NCI-H345 (cell line): ENCODE data around the gene HOXC11.

ENCODE experiments used
- DNase-seq: peaks from one replicate; lab custom pipeline; 2025; lab: John Stamatoyannopoulos, UW

HOXC11 gene

DNA sequence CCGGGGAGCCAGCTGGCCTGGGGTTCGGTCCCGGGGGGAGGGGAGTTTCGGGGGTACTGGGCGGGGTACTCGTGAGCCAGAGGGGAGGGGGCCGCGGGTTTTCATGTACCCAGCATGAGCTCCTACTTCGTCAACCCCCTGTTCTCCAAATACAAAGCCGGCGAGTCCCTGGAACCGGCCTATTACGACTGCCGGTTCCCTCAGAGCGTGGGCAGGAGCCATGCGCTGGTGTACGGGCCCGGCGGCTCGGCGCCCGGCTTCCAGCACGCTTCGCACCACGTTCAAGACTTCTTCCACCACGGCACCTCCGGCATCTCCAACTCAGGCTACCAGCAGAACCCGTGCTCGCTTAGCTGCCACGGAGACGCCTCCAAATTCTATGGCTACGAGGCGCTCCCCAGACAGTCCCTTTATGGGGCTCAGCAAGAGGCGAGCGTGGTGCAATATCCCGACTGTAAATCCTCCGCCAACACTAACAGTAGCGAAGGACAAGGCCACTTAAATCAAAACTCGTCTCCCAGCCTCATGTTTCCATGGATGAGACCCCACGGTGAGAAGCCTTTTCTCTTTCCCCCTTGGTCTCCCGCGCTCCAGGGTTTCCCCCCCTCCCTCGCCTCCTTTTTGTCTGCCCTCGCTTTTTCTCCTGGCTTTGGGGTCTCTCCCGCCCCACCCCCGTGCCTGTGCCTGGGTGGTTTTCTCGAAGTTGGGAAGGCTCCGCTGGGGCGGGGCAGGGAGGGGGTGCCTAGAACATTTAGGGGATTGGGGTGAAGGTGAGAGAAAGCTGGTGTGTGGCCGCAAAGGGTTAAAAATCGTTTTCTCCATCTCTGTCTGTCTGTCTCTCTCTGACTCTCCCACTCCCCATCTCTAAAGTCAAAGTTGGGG lies 36.5 kb downstream of the HOXC11 start:
- DNase-seq: no peak

GRCh38 chr12:54010053-54010971 lies 37.4 kb downstream of the HOXC11 start:
- no peak for DNase-seq

GRCh38 chr12:54010972-54011664 lies 38.2 kb downstream of the HOXC11 start:
- no peak for DNase-seq

DNA sequence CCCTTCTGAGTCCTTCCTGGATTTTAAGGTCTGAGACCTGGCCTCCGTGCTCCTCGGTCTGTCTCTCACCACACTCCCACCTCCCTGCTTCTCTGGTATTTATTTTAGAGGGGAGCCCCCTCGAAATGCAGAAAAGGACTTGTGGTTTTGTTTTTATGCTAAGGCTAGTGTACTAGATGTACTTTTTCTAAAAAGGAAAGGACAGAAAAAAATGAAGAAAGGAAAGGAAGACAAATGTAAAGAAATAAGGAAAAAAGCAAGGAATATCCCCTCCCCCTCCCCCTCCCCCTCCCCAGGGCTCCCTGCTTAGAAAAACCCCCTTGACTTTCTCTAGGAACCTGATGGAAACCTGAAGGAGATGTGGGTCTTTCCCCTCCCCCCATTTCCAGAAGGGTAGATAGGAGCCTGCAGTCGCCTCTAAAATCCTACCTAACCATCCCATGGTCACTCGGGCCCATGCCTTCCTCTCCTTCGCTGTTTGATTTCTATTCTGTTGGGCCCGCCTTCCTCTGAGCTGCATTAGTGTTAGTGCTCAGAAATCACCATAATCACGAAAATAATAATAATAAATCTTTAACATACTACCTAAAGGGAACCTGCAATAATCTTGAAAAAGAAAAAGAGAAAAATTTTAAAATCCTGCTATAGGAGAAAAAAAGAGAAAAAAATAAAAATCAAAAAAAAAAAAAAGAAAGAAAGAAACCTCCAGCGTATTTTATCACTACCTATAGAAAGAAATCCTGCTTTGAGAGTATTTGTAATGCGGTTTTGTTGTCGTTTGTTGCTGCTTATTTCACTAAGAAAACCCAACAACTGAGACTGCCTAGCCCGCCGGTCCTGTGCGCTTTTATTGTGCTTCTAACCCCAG lies 39.0 kb downstream of the HOXC11 start:
- no peak for DNase-seq

GRCh38 chr12:54012631-54013409 lies 39.9 kb downstream of the HOXC11 start:
- DNase-seq: no peak

DNA sequence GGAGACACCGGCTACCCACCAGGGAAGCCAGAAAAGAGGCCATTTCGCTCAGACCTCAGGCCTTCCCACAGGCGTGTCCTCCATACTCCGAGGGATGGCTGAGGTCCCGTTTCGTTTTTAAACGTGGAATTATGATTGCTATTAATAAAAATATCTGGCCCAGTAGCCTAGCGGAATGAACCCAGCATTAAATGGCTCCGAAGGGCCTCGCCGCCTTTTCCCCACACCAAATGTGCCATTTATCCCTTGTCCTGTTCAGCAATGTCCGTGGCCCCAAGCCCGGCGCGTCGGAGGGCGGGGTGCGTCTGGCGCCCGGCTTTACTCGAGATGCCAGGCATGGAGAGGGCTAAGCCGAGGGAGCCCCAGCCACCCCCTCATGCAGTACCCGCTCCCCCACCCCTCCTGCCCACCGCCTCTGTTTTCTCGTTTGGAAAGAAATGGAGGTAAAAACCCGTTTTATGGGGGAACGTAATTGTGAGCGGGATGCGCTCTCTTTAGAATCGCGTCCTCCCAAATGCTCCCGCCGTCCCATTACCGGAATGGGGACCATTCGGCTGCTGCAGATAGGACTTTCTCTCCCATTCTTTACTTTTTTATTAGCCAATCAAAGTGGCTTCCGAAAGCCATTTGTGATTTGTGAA lies 41.6 kb downstream of the HOXC11 start:
- DNase-seq: no peak

DNA sequence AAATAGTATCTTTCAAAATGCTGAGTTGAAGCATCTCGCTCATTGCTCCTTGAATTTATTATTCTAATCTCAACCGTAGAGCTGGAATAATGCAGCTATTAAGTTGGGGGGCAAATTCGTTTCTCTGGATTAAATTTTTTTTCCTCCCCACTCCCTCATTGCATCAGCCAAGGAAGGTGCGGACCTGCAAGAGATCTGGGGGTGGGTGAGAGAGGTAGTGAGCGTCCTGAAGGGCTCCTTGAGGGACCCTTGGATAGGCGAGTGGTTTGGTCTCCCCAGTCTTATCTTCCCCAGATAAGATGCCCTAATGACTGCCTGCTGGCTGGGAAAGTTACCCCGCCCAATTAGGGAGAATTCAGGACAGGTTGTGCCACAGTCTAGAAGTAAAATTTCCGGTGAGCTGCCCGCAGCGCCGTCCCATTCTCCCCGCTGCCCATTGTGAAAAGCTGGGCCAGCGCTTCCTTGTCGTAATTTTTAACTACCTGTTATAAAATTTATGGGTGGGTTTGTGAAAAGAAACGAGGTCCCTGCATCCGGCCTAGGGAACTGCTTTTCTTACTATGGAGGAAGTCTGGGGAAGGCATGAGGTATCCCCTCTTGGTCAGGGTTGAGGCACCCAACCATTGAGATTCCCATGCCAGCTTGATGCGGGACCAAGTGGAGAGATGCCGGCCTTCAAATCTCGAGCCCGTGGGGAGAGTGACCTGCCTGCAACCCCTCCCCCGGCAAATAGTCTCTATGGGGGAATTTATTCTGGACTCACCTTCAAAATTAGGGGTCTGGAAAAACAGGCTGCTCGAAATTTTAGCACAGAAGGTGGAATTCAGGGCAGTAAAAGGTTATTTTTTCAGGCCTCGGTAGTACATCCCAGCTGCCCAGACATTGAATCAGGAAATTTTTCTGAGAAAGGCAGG lies 42.3 kb downstream of the HOXC11 start:
- no peak for DNase-seq

DNA sequence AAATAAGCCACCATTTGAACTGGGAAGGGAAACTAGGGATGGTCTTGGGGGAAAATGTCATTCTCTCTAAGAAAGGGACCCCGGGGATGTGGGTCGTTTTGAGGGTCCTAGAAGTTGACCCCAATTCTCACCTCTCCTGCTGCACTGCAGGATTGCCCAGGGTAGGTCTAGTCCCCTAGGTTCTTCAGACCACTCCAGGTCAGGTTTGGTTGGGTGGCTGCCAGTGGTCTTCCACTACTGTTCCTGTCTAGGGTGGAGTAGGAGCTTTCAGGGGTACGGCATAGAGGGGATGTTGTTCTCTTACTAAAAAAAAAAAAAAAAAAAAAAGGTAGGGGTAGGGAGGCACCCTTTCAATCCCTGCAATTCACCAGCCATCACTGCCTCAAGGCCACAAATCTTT lies 43.1 kb downstream of the HOXC11 start:
- DNase-seq: no peak

DNA sequence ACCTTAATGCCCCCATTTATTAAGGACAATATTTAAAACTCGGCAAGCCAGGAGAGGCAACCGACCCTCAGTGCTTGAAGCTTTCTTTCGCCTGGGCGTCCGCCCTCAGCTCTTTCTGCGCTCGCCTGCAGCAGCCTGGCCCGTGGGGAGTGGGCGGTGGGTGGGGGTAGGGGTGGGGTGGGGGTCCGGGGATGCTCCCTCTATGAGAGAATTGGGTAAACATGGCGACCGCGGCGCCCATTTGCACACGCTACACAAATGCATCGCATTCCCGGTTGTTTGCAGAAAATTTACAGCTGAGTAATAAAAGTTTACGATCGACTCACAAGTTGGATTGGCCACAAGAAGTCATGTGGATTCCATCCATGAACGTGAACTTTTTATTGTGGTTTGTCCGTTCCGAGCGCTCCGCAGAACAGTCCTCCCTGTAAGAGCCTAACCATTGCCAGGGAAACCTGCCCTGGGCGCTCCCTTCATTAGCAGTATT lies 43.6 kb downstream of the HOXC11 start:
- DNase-seq: no peak

- peak; percentile 45 for DNase-seq
Measured at GRCh38 chr12:54017027-54017788, 44.3 kb downstream of the HOXC11 start.

DNA sequence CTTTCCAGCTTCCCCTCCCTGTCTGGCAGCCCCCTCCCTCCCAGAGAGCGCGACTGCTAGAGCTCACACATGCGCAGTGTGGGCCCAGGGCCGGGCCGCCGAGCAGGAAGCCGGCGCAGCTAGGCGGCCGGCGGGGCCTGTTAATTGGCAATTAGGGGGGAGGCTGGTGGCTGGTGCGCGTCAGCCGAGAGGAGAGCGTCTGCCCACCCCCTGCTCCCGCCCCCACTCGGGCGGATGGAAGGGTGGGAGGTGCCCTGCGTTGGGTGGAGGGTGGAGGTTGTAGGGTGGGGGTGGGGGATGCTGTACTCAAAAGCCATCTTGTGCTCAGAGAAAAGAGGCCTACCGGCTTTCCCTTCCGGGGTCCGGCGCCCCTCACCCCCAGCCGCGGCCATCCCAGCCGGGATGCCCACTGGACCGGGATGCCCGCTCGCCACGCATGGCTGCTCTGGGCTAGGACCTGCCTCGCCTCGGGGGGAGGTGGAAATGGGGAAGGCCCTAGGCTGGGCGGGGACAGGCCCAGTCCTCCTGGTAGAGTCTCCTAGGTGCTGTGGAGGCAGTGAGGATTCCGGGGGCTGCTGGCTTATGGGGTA lies 45.0 kb downstream of the HOXC11 start:
- DNase-seq: peak; percentile 82

- no peak for DNase-seq
Measured at GRCh38 chr12:54018468-54018984, 45.6 kb downstream of the HOXC11 start.

DNA sequence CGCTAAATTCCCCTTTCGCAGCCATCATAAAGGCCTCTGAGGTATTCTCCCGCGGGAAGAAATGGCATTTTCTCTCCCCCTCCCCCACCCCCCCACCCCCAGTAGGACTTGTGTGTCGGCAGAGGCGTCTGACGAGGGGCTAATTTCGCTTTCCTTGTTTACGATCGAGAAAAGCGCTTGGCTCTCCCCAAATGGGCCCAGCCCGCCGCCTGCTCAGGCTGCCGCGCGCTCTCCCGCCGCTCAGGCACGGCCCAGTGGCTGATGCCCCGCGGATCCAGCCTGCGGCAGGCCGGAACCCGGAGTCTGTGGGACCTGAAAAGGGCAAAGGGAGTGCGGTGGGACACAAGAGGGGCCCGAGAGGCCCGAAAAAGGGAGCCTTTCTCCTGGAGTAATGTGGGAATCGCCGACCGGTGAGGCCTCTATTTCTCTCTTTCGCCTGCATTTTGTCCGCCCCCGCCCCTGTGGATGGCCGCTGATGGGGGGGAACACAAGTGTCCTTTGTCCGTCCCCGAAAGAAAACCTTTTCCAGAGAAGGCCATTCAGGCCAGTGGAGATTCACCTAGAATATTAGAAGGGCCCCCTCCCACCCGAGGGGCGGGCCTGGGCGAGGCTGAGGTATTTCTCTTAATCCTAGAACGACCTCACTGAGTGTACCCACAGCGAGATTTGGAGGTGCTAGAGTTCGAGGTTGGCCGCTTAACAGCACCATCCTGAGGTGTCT lies 46.3 kb downstream of the HOXC11 start:
- DNase-seq: no peak

GRCh38 chr12:54019924-54020590 lies 47.1 kb downstream of the HOXC11 start:
- no peak for DNase-seq

GRCh38 chr12:54020591-54021405 lies 47.9 kb downstream of the HOXC11 start:
- DNase-seq: no peak
